ENCODE results near the gene IGSF1. TPM values are rescaled to one million over a fixed set of nuclear protein-coding genes. Genes with fewer than 3 reads are reported as not detected.

Gene IGSF1
- total and polyA plus RNA-seq, 2 of the 13 experiments (the other 11 are each of a cell fraction or from before 2014, with no cell fraction given), result 58.7 to 108 TPM

DNA sequence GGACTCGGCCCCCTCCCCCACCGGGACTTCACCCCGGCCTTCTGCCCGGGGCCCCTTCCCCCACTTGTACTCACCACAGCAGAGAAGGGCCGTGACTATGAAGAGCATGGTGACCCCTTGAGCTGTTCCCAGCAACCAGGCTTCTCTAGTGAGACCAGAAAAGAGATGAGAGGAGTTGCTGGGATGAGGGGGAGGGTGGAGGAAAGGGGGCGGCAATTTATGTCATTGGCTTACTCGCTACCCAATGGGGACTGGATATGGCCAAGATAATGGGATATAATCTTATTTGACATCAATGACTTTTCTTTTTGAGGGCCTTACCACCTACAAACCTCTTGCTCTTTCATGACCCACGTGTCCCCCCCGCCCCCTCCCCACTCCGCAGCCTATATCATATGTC lies 9.9 kb downstream of the IGSF1 start (continued):
- TF ChIP-seq SP5 (CRISPR knock-in tag; IDR thresholded peaks at IDR 0.05; ENCODE audit: borderline replicate concordance, low read depth), result no peak
- no peak for TF ChIP-seq AGO1 (IDR thresholded peaks at IDR 0.05; ENCODE audit: low read depth, low read length, poor library complexity, severe bottlenecking)
- no peak for TF ChIP-seq NFATC3 (CRISPR knock-in tag; IDR thresholded peaks at IDR 0.05)
- no peak for TF ChIP-seq ETS1 (CRISPR knock-in tag; IDR thresholded peaks at IDR 0.05)
- no peak for TF ChIP-seq NFIB (CRISPR knock-in tag; IDR thresholded peaks at IDR 0.05; ENCODE audit: borderline replicate concordance)
- TF ChIP-seq LCORL (IDR thresholded peaks at IDR 0.05), result no peak
- TF ChIP-seq LCORL (CRISPR knock-in tag; IDR thresholded peaks at IDR 0.05), result no peak
- TF ChIP-seq ZMAT3 (CRISPR knock-in tag; conservative IDR thresholded peaks at IDR 0.05), result no peak
- TF ChIP-seq KLF11 (CRISPR knock-in tag; IDR thresholded peaks at IDR 0.05), result no peak
- no peak for TF ChIP-seq ZNF30 (CRISPR knock-in tag; IDR thresholded peaks at IDR 0.05)

- H3K27me3 ChIP-seq (ENCODE audit: control insufficient read depth in 1 of 2, insufficient read depth in 2 of 2, low read length in 2 of 2), result no peaks in the 10 kb centered on the region
- no peak overlapping the region for H3K9ac ChIP-seq (ENCODE audit: insufficient read depth, low read depth, low read length)
- intact Hi-C loops (cut with micrococcal nuclease; ENCODE audit: unreplicated experiment) (no loop called here), in situ Hi-C loops (cut with HindIII; ENCODE audit: extremely low pct_ligation_motif_present, low pct_unique_long_range_greater_than_20kb) (no loop called here)
- H3K4me2 ChIP-seq (ENCODE audit: low read depth, low read length), result no peak overlapping the region
- ATAC-seq (no peak), FAIRE-seq (no peak), DNase-seq (ENCODE audit: low spot score) (no peak)
- H3K27ac ChIP-seq (ENCODE audit: extremely low read length, insufficient read depth, low read length), result no peak overlapping the region
- POLR2A ChIA-PET, result no interaction called here
- 93% methylated on average over 9 of the region's 11 CpGs for WGBS (ENCODE audit: low lambda C conversion rate)
- no peaks in the 10 kb centered on the region for H4K20me1 ChIP-seq (ENCODE audit: insufficient read depth, low read length)
- no peaks in the 10 kb centered on the region for H3K9me3 ChIP-seq (ENCODE audit: low read length)
- H3K4me1 ChIP-seq (ENCODE audit: insufficient read depth, low read length), result peaks cover 15% of the 10 kb centered on the region
- H3K79me2 ChIP-seq (ENCODE audit: insufficient read depth, low read length), result no peaks in the 10 kb centered on the region
- CTCF ChIA-PET (ENCODE audit: low intra/inter-chr PET ratio, low total read pairs), result no interaction called here
- H2AFZ ChIP-seq (ENCODE audit: low read length), result no peak overlapping the region
- H3K4me3 ChIP-seq (replicated peaks in 1 of 3; ENCODE audit: insufficient read depth in 1 of 3, low read depth in 2 of 3, low read length in 3 of 3), result no peak overlapping the region
- H3K36me3 ChIP-seq (replicated peaks in 1 of 2; ENCODE audit: control insufficient read depth in 1 of 2, insufficient read depth in 2 of 2, low read length in 2 of 2), result no peaks in the 10 kb centered on the region; a peak in 2 of 5 replicates
- BruUV-seq (replicated peaks), result no TSS peak
- TF ChIP-seq SNAPC5 (CRISPR knock-in tag; IDR thresholded peaks at IDR 0.05; ENCODE audit: borderline replicate concordance) (no peak), ZNF773 (CRISPR knock-in tag; IDR thresholded peaks at IDR 0.05; ENCODE audit: borderline replicate concordance) (no peak), NKX3-1 (CRISPR knock-in tag; IDR thresholded peaks at IDR 0.05) (no peak), PCBP2 (optimal IDR thresholded peaks at IDR 0.05; ENCODE audit: low read depth, low read length, poor library complexity, severe bottlenecking) (no peak), ZNF563 (CRISPR knock-in tag; IDR thresholded peaks at IDR 0.05) (no peak), TAF1 (CRISPR knock-in tag; IDR thresholded peaks at IDR 0.05) (no peak), ZNF562 (CRISPR knock-in tag; IDR thresholded peaks at IDR 0.05; ENCODE audit: borderline replicate concordance) (no peak), ARNTL (CRISPR knock-in tag; IDR thresholded peaks at IDR 0.05) (no peak)
- TF ChIP-seq, protein P1, sequence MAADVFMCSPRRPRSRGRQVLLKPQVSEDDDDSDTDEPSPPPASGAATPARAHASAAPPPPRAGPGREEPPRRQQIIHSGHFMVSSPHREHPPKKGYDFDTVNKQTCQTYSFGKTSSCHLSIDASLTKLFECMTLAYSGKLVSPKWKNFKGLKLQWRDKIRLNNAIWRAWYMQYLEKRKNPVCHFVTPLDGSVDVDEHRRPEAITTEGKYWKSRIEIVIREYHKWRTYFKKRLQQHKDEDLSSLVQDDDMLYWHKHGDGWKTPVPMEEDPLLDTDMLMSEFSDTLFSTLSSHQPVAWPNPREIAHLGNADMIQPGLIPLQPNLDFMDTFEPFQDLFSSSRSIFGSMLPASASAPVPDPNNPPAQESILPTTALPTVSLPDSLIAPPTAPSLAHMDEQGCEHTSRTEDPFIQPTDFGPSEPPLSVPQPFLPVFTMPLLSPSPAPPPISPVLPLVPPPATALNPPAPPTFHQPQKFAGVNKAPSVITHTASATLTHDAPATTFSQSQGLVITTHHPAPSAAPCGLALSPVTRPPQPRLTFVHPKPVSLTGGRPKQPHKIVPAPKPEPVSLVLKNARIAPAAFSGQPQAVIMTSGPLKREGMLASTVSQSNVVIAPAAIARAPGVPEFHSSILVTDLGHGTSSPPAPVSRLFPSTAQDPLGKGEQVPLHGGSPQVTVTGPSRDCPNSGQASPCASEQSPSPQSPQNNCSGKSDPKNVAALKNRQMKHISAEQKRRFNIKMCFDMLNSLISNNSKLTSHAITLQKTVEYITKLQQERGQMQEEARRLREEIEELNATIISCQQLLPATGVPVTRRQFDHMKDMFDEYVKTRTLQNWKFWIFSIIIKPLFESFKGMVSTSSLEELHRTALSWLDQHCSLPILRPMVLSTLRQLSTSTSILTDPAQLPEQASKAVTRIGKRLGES (CRISPR knock-in tag; IDR thresholded peaks at IDR 0.05; ENCODE audit: borderline replicate concordance), result no peak
These were observed 11.5 kb downstream of the IGSF1 start for GRCh38 chrX:131277543-131278136.

All from HepG2 (cell line).